GM18870 (cell line): Measurements from ENCODE around the gene DCBLD2.

Experiments
- ATAC-seq: cut with Tn5 transposase; IDR thresholded peaks from one replicate; pipeline ENCODE4 v1.9.1; 2021; ENCODE audit warnings: moderate library complexity; ENCODE audit not compliant: unreplicated experiment

Gene DCBLD2

GRCh38 chr3:98770261-98771039 is 131.0 kb downstream of the DCBLD2 start:
- ATAC-seq, result no peak

DNA sequence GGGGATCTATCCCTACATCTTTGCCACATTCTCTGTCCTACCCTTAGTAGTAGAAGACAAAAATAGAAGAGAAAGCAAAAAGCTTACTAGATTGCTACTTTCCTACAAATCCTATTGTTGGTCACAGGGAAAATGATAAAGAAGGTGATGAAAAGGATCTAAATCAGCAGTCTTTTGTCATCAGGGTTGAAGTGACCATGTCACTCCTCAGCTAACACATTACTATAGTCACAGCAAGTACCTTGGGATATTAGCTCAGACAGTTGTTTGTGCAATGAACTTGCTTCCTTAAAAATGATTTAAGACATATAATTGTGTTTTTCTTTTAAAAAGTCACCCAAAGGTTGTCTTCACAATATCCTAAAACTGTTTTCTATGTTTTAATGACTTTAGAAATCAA is 132.0 kb downstream of the DCBLD2 start:
- no peak for ATAC-seq

GRCh38 chr3:98768961-98769360 is 132.5 kb downstream of the DCBLD2 start:
- ATAC-seq, result no peak

- no peak for ATAC-seq
These were observed 134.6 kb downstream of the DCBLD2 start for GRCh38 chr3:98766924-98767323.

- no peak for ATAC-seq
These were observed 135.8 kb downstream of the DCBLD2 start for GRCh38 chr3:98765721-98766120.

DNA sequence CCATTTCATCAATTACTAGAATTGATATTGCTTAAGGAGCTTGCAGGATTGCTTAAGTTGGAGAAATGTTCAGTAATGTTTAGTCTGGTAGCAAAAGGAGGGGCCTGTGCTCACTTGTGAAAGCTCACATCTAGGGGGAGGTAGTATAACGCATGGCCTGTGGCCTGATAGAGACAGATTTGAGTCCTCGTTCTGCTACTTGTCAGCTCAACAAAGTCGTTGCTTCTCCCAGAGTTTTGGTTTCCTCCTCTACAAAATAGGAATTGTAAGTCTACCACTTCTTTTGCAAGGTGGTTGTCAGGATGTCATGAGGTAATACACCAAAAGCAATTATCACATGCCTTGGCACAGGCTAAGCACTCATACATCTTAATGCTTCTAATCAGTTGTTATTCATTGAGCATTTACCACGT is 137.0 kb downstream of the DCBLD2 start:
- ATAC-seq, result no peak

DNA sequence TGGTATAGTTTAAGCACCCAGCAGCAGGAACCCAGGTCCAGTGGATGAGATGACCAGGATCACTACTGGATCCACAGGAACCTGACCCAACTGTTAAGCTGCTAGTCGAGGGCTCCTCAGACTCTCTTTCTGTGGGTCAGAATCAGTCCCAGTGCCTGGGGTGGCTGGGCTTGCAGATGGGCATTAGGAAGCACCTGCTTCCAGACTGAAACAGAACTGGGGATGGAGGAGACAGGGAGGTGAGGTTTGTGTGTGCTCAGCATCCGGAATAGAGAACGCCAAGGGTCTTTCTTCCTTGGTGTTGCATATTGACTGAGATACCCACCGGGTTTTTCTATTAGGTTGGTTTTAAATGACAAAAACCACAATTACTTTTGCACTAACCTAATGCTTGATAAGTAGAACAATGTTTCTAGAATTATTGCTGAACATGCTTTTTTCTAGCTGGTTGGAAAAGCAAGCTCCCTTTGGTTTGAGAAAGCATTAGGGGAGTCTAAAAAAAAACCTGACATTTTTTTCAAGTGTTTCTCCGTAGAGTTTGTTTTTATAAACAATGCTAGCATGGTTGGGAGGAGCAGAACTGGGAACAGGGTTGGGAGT is 137.6 kb downstream of the DCBLD2 start:
- no peak for ATAC-seq

DNA sequence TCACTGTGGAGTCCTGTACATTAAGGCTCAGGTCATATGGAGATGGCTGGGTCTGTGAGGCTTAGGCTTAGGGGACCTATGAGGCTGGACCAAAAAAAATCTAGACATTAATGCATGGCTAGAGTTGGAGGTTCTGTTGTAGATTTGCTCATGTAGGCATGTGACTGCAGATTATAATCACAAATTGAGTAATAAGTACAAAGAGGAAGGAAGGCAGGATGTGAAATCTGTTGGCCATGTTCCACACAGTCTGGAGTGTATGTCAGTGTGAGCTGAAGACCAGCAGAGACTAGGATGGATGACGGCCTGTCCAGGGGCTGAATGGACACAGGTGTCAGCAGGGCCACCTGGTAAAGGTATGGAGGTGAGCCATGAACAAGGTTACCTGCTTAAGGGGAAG is 138.4 kb downstream of the DCBLD2 start, which contains the start of gene ST3GAL6:
Gene ST3GAL6 (plus strand): TSS at position 265 of the 400 bp plus-strand sequence. CDS start 5,101 bp downstream, outside the sequence.
- no peak for ATAC-seq

DNA sequence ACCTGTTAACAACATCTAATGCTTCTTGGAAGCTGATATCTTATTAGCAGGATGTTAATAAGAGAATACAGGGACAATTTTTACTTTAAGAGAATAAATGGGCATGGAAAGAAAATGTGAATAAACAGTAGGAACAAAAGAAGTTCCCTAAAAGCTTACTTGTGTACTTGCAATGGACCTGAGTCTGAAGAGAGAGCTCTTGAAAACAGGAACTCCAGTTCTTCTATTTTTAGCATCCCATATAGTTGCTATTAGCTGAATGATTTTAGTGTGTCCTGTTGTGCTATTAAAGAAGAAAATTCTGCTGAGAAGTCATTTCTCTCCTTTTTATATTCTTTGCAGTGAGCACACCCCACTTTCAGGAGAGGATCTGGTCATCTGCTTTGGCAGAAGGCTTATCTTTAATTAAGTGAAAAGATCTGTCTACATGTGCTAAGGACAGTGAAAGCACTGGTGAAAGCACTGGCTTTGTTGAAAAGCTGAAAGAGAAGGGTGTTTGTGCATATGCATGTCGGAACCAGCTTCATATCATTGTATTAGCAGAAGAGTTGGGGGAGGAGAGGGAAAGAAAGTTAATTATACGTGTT is 139.8 kb downstream of the DCBLD2 start:
- ATAC-seq, result no peak

GRCh38 chr3:98759629-98760028 is 141.9 kb downstream of the DCBLD2 start:
- no peak for ATAC-seq

DNA sequence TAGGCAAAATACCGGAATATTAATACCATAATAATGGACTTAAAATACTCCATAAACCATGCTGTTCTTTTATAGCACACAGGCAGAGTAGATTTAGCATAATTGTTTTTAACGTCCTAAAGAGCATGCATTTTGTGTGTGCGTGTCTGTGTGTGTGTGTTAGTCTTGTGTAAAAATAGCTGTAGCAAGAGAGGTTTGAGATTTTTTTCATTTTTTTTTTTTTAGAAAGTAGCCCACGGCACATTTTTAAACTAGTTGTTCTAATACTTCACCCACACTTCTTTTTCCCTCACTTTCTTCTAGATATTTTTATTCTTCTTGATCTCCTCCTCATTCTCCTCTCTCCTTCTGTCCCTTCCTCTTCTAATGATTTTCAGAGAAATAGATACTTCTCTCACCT is 145.9 kb downstream of the DCBLD2 start:
- no peak for ATAC-seq

GRCh38 chr3:98754483-98754882 is 147.0 kb downstream of the DCBLD2 start:
- ATAC-seq, result no peak

GRCh38 chr3:98750276-98750919 is 151.1 kb downstream of the DCBLD2 start:
- ATAC-seq, result no peak

GRCh38 chr3:98746882-98747281 is 154.6 kb downstream of the DCBLD2 start:
- no peak for ATAC-seq

DNA sequence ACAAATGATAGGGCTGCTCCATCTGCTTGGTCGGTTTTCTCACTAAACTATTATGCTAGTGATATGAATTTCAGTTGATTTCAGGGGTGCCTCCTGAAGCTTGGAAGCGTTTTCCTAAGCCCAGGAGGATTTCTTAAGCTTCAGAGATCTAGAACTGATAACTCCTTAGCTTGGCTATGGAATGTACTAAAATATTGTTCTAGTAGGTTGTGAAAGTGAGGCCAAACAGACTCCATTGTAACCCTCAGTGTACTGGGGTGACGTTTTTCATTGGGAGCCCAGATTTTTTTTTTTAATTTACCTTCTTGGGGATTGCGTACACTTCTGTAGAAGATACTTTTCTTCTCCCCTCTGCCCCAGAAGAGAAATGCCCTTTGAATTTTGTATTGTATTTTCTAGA is 155.4 kb downstream of the DCBLD2 start:
- no peak for ATAC-seq
